Measurements from ENCODE around the gene SMIM20.
"Not testable (repeated sequence)": the region's sequence is repeated elsewhere in the genome, so short reads cannot be mapped to it uniquely, and the experiment has no call there.

SMIM20 gene

DNA sequence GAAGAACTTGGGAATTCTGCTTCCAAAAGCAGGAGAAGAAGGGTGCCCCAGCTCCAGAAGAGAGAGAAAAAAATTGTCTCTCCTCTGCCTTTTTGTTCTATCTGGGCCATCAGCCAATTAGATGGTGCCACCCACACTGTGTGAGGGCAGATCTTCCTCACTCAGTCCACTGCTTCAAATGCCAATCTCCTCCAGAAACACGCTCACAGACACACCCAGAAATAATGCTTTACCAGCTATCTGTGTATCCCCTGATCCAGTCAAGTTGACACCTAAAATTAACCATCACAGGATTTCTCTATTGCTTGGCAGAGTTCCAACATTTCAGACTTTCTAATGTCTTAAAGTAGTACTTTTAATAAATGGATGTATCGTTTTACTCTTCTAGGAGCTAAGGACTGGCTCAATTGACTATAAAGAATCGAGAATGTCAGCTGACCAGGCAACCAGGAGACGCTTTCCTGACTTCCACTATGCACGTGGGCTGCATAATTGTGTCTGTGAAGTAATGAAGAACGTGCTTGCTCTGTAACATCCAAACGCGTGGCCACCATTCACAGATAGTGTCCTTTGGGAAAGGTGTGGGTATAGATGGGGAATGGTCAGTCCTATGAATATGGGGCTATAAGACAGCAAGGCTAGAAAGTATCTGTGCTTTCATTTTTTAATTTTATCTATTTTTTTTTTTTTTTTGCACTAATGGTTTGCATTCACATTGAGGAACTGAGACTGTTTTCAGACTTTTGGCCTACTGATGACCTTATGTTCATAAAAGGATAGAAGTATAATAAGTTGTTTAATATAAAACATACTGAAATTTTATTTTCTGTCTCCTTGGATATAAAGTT lies 9.9 kb upstream of the SMIM20 start:
- DNase-seq (ENCODE audit: low spot score): no peak
- no peak overlapping the region for H3K27ac ChIP-seq
- CTCF ChIA-PET: interaction anchor here (0.5 to 0.6 kb wide), 2 partner anchors 12 to 719 kb away, joined by 3 to 4 read pairs; no protein-coding TSS in a partner anchor
- TF ChIP-seq, protein P1, sequence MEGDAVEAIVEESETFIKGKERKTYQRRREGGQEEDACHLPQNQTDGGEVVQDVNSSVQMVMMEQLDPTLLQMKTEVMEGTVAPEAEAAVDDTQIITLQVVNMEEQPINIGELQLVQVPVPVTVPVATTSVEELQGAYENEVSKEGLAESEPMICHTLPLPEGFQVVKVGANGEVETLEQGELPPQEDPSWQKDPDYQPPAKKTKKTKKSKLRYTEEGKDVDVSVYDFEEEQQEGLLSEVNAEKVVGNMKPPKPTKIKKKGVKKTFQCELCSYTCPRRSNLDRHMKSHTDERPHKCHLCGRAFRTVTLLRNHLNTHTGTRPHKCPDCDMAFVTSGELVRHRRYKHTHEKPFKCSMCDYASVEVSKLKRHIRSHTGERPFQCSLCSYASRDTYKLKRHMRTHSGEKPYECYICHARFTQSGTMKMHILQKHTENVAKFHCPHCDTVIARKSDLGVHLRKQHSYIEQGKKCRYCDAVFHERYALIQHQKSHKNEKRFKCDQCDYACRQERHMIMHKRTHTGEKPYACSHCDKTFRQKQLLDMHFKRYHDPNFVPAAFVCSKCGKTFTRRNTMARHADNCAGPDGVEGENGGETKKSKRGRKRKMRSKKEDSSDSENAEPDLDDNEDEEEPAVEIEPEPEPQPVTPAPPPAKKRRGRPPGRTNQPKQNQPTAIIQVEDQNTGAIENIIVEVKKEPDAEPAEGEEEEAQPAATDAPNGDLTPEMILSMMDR (conservative IDR thresholded peaks at IDR 0.05; ENCODE audit: low read depth): no peak
- POLR2A ChIA-PET (ENCODE audit: low non-redundant PET): no interaction called here

DNA sequence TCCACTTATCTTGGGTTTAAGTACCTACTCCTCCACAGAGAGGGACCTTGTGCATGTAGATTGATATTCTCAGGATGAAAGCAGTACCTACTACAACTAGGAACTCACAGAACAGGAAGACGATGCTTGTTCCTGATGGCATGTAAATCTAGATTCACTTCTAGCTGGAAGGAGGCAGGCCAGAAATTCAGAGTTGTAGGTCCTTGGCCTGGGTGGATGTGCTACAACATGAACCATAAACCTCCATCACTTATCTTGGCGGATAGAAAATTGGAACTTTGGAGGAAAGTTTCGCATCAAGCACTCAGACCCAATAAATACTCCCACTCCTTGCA lies 9.3 kb upstream of the SMIM20 start:
- DNase-seq (ENCODE audit: low spot score): no peak
- H3K27ac ChIP-seq: no peak overlapping the region
- POLR2A ChIA-PET (ENCODE audit: low non-redundant PET): no interaction called here

DNA sequence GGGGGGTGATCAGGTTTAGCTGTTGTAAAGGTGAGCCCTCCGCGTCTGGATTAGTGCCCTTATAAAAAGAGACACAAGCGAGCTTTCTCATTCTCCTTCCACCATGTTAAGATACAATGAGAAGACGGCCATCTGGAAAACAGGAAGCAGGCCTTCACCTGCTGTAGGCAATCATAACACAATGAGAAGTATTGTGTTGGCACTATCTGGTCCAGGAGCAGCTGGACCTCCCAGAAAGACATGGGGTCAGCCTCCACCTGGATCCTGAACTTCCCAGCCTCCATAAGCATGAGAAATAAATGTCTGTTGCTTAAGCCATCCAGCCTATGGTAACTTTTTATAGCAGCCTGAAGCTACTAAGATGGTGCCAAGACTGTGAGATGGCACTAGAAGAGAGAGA lies 8.6 kb upstream of the SMIM20 start:
- TF ChIP-seq, protein P1 (conservative IDR thresholded peaks at IDR 0.05; ENCODE audit: low read depth): no peak
- H3K27ac ChIP-seq: no peak overlapping the region
- ChIA-PET POLR2A (ENCODE audit: low non-redundant PET) (no interaction called here), CTCF (no interaction called here)
- DNase-seq (ENCODE audit: low spot score): no peak

More for the DNA sequence above, 9.3 kb upstream of the SMIM20 start:
- CTCF ChIA-PET: no interaction called here
- TF ChIP-seq, protein P1 (conservative IDR thresholded peaks at IDR 0.05; ENCODE audit: low read depth): no peak

DNA sequence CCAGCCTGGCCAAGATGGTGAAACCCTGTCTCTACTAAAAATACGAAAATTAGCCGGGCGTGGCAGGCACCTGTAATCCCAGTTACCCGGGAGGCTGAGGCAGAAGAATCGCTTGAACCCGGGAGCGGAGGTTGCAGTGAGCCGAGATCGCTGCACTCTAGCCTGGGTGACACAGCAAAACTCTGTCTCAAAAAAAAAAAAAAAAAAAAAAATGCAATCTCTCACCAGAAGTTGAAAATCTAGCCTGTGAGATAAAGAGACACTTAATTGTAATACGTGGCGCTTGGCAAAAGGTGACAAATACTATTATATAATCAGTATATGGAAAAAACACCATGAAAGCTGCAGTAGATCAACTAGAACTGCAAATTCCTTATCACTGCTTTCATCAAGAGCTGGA lies 7.9 kb upstream of the SMIM20 start:
- CTCF ChIA-PET: interaction anchor here (0.5 kb wide), 1 partner anchor 37 kb away, joined by 3 read pairs; no protein-coding TSS in a partner anchor
- POLR2A ChIA-PET (ENCODE audit: low non-redundant PET); H3K27ac ChIP-seq: not testable (repeated sequence)

DNA sequence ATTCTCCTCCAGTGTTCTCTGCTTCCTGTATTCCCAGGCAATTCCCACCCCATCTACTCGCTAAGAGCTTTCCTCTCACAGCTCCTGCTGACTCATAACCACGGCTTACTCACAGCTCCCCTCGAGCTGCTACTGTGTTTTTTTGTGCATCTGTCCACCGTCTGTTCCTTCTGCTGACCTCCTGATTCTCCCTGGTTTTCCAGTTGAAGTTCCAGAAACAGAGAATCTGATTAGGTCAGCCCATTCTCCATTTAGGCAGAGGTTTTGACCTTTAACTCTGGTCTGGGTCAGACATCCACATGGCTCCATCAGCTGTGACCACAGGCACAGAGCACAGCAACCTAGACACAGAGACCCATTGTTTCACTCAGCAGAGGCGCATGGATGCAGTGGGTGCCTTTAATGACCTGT lies 5.5 kb upstream of the SMIM20 start:
- ChIA-PET POLR2A (ENCODE audit: low non-redundant PET) (no interaction called here), CTCF (no interaction called here)
- TF ChIP-seq, protein P1 (conservative IDR thresholded peaks at IDR 0.05; ENCODE audit: low read depth): no peak
- peak; percentile 90 for DNase-seq (ENCODE audit: low spot score)
- peak overlapping the region; percentile 35; the same call in 1 of the 2 replicates for H3K27ac ChIP-seq

More for the DNA sequence above, 7.9 kb upstream of the SMIM20 start:
- DNase-seq (ENCODE audit: low spot score): not testable (repeated sequence)

DNA sequence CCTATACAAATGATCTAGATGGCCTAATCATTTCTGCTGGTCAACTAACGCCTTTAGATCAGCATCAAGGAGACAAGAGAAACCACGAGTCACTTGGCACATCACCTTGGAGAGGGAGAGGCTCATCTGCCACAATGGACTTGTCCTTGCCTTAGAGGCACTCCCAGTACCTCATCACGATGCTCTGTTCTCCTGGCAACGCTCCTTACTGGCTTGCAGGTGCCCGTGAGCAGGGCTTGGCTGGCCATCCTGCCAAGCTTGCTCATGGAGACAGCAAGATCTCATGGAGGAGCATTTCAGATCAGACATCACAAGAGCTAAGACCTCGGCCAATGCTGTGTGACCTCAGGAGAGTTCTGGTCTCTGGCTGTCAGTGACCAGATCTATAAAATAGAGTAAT lies 2.7 kb upstream of the SMIM20 start:
- no peak for DNase-seq (ENCODE audit: low spot score)
- ChIA-PET POLR2A (ENCODE audit: low non-redundant PET) (no interaction called here), CTCF (no interaction called here)
- H3K27ac ChIP-seq: no peak overlapping the region
- TF ChIP-seq, protein P1 (conservative IDR thresholded peaks at IDR 0.05; ENCODE audit: low read depth): no peak

Data from RWPE1 (cell line).